SK-N-MC (cell line): ENCODE measurements around the gene ERBB3.

Experiments used
- EZH2 ChIP-seq: fragments of 200-600 bp; sonication (generic); IDR thresholded peaks from one replicate; pipeline ENCODE4 v1.6.1; 2017; ENCODE audit warnings: antibody characterized with exemption
- FOXP2 ChIP-seq: optimal IDR thresholded peaks from 2 replicates; pipeline ENCODE3; 2011; ENCODE audit warnings: mild to moderate bottlenecking, moderate library complexity; ENCODE audit not compliant: insufficient read depth; ENCODE audit errors: extremely low read length, control extremely low read depth
- POLR2AphosphoS5 ChIP-seq: IDR thresholded peaks from 2 replicates; pipeline ENCODE4 v1.6.1; 2012; ENCODE audit warnings: mild to moderate bottlenecking, low read depth, low read length, borderline replicate concordance

- TF ChIP-seq EZH2 (no peak), FOXP2 (no peak), POLR2AphosphoS5 (no peak)
Observed at GRCh38 chr12:56040151-56040550, 39.8 kb upstream of the ERBB3 start.
